H1 (cell line): ENCODE measurements around the gene NACA. TPM values are rescaled to one million over a fixed set of nuclear protein-coding genes. Genes with fewer than 3 reads are reported as not detected.

Source experiments
- EP300 ChIP-seq, 2 experiments: IDR thresholded peaks; 1 replicate in 1 of 2; 2 replicates in 1 of 2; pipeline ENCODE4 v1.6.1; 2011 to 2012; ENCODE audit warnings: low read depth in 2 of 2, low read length in 2 of 2, mild to moderate bottlenecking in 2 of 2, borderline replicate concordance in 1 of 2, inconsistent platforms in 1 of 2, moderate library complexity in 1 of 2
- RNF2 ChIP-seq: fragments of 200-900, 300-1000 bp; sonication (generic); IDR thresholded peaks from 2 replicates; pipeline ENCODE4 v1.7.1; 2016; ENCODE audit warnings: borderline replicate concordance, low read depth, mild to moderate bottlenecking, antibody characterized with exemption, low read length; ENCODE audit not compliant: poor library complexity, severe bottlenecking; ENCODE audit errors: missing control alignments
- SIN3A ChIP-seq, 2 experiments: IDR thresholded peaks in 1 of 2; conservative IDR thresholded peaks in 1 of 2; 2 replicates each; pipeline ENCODE4 v1.6.1; 2011 to 2012; ENCODE audit warnings: low read length in 2 of 2, improper control_type of control experiment in 1 of 2, low read depth in 1 of 2, mild to moderate bottlenecking in 1 of 2
- polyA plus RNA-seq, 7 experiments: library from polyadenylated mRNA; depleted of rRNA in 3 of 7; stranded (reverse) in 5 of 7; unstranded in 2 of 7; fragments of >200 nt in 5 of 7; fragments of 200-250 nt in 2 of 7; gene quantifications; 1 replicate in 5 of 7; 2 replicates in 1 of 7; 4 replicates in 1 of 7; pipeline versions ENCODE4 v1.2.1 to v1.2.3, GENCODE V29; 2011 to 2013; ENCODE audit warnings: missing spikeins in 2 of 7, mixed read lengths in 2 of 7
- total RNA-seq: library from RNA; stranded (reverse); fragmentation: NEBNext Ultra II Directional; extraction: Animal tissue kit (Norgen Biotek cat#: 25700); gene quantifications from 2 replicates; pipeline ENCODE4 v1.2.1, GENCODE V29; 2021
- TF ChIP-seq, protein P1 (sequence below): fragments of 300-600 bp; sonication (generic); IDR thresholded peaks from 2 replicates; pipeline ENCODE4 v1.7.1; 2012; ENCODE audit warnings: low read length, moderate library complexity, mild to moderate bottlenecking, inconsistent platforms; ENCODE audit not compliant: insufficient replicate concordance

The NACA gene
- total and polyA plus RNA-seq, 2 of the 8 experiments (the other 6 are each of a cell fraction or from before 2014, with no cell fraction given) = 511 to 1,063 TPM

DNA sequence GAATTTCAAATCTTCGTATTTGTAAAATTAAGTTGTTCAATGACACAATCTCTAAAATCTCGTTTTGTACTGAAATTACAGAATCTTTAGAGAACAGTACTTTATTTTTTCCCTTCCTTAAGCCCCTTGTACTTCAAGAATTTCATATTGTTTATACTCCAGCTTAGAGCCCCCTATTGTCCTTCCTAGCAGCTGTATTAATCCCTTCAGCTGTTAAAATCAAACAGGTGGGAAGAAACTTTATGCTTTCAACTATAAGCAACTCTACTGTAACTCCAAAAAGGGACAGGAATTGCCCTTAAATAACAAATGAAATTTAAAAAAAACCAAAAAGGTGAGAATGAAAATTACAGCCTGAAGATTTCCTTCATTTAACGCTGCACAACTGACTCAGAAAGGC is 1.7 kb downstream of the NACA start (continued):
- TF ChIP-seq, protein P1, sequence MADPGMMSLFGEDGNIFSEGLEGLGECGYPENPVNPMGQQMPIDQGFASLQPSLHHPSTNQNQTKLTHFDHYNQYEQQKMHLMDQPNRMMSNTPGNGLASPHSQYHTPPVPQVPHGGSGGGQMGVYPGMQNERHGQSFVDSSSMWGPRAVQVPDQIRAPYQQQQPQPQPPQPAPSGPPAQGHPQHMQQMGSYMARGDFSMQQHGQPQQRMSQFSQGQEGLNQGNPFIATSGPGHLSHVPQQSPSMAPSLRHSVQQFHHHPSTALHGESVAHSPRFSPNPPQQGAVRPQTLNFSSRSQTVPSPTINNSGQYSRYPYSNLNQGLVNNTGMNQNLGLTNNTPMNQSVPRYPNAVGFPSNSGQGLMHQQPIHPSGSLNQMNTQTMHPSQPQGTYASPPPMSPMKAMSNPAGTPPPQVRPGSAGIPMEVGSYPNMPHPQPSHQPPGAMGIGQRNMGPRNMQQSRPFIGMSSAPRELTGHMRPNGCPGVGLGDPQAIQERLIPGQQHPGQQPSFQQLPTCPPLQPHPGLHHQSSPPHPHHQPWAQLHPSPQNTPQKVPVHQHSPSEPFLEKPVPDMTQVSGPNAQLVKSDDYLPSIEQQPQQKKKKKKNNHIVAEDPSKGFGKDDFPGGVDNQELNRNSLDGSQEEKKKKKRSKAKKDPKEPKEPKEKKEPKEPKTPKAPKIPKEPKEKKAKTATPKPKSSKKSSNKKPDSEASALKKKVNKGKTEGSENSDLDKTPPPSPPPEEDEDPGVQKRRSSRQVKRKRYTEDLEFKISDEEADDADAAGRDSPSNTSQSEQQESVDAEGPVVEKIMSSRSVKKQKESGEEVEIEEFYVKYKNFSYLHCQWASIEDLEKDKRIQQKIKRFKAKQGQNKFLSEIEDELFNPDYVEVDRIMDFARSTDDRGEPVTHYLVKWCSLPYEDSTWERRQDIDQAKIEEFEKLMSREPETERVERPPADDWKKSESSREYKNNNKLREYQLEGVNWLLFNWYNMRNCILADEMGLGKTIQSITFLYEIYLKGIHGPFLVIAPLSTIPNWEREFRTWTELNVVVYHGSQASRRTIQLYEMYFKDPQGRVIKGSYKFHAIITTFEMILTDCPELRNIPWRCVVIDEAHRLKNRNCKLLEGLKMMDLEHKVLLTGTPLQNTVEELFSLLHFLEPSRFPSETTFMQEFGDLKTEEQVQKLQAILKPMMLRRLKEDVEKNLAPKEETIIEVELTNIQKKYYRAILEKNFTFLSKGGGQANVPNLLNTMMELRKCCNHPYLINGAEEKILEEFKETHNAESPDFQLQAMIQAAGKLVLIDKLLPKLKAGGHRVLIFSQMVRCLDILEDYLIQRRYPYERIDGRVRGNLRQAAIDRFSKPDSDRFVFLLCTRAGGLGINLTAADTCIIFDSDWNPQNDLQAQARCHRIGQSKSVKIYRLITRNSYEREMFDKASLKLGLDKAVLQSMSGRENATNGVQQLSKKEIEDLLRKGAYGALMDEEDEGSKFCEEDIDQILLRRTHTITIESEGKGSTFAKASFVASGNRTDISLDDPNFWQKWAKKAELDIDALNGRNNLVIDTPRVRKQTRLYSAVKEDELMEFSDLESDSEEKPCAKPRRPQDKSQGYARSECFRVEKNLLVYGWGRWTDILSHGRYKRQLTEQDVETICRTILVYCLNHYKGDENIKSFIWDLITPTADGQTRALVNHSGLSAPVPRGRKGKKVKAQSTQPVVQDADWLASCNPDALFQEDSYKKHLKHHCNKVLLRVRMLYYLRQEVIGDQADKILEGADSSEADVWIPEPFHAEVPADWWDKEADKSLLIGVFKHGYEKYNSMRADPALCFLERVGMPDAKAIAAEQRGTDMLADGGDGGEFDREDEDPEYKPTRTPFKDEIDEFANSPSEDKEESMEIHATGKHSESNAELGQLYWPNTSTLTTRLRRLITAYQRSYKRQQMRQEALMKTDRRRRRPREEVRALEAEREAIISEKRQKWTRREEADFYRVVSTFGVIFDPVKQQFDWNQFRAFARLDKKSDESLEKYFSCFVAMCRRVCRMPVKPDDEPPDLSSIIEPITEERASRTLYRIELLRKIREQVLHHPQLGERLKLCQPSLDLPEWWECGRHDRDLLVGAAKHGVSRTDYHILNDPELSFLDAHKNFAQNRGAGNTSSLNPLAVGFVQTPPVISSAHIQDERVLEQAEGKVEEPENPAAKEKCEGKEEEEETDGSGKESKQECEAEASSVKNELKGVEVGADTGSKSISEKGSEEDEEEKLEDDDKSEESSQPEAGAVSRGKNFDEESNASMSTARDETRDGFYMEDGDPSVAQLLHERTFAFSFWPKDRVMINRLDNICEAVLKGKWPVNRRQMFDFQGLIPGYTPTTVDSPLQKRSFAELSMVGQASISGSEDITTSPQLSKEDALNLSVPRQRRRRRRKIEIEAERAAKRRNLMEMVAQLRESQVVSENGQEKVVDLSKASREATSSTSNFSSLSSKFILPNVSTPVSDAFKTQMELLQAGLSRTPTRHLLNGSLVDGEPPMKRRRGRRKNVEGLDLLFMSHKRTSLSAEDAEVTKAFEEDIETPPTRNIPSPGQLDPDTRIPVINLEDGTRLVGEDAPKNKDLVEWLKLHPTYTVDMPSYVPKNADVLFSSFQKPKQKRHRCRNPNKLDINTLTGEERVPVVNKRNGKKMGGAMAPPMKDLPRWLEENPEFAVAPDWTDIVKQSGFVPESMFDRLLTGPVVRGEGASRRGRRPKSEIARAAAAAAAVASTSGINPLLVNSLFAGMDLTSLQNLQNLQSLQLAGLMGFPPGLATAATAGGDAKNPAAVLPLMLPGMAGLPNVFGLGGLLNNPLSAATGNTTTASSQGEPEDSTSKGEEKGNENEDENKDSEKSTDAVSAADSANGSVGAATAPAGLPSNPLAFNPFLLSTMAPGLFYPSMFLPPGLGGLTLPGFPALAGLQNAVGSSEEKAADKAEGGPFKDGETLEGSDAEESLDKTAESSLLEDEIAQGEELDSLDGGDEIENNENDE = no peak
- TF ChIP-seq EP300 (IDR thresholded peaks at IDR 0.05; ENCODE audit: borderline replicate concordance in 1 of 2, low read depth in 2 of 2, low read length in 2 of 2) (no peak), RNF2 (no peak), SIN3A (conservative IDR thresholded peaks at IDR 0.05 in 1 of 2, IDR thresholded peaks at IDR 0.05 in 1 of 2; ENCODE audit: low read depth in 1 of 2, low read length in 2 of 2) (no peak)
- TF ChIP-seq, all 59 proteins: peak for 0
